Measurements from ENCODE around the gene SPRR2D. TPM values are rescaled to one million over a fixed set of nuclear protein-coding genes. Genes with fewer than 3 reads are reported as not detected.
"Not testable (repeated sequence)": the region's sequence is repeated elsewhere in the genome, so short reads cannot be mapped to it uniquely, and the experiment has no call there.

The SPRR2D gene
- total and polyA plus RNA-seq, 2 donors (not counting 1 experiment from before 2014, with no cell fraction given): not detected

DNA sequence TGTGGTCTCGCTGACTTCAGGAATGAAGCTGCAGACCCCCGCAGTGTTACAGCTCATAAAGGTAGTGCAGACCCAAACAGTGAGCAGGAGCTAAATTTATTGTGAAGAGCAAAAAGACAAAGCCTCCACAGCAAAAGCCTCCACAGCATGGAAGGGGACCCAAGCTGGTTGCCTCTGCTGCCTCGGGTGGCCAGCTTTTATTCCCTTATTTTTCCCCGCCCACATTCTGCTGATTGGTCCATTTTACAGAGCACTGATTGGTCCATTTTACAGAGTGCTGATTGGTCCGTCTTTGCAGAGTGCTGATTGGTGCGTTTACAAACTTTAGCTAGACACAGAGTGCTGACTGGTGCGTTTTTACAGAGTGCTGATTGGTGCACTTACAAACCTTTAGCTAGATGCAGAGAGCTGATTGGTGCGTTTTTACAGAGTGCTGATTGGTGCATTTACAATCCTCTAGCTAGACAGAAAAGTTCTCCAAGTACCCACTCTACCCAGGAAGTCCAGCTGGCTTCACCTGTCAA, 29.6 kb downstream of the SPRR2D start:
- H3K9me3 ChIP-seq (ENCODE audit: control extremely low read depth in 1 of 3, control insufficient read depth in 2 of 3, insufficient read depth in 1 of 3, low read length in 2 of 3); CTCF ChIA-PET; H3K79me2 ChIP-seq (ENCODE audit: control insufficient read depth, insufficient read depth, low read length); H3K4me3 Mint-ChIP-seq; H3K4me1 Mint-ChIP-seq; intact Hi-C loops (cut with micrococcal nuclease); H3K27ac Mint-ChIP-seq; H3K4me2 ChIP-seq (replicated peaks; ENCODE audit: low read depth, low read length, poor library complexity, severe bottlenecking); H3K27ac ChIP-seq (ENCODE audit: low read length in 2 of 2); POLR2A ChIA-PET; H3K9ac ChIP-seq (ENCODE audit: low read length); ATAC-seq (ENCODE audit: low read depth); H3K4me3 ChIP-seq (ENCODE audit: control extremely low read depth in 1 of 5, extremely low read depth in 1 of 5, insufficient read depth in 1 of 5, low read depth in 2 of 5, low read length in 4 of 5); H3K9me3 Mint-ChIP-seq (ENCODE audit: insufficient read depth); H3K36me3 ChIP-seq (replicated peaks in 1 of 2; ENCODE audit: control extremely low read depth in 1 of 2, control insufficient read depth in 1 of 2, extremely low read depth in 1 of 2, insufficient read depth in 2 of 2, low read length in 1 of 2); DNase-seq; H3K4me1 ChIP-seq (ENCODE audit: control insufficient read depth in 2 of 2, insufficient read depth in 2 of 2, low read length in 2 of 2); H2AFZ ChIP-seq (ENCODE audit: insufficient read depth, low read depth, low read length, poor library complexity, severe bottlenecking); H4K20me1 ChIP-seq (ENCODE audit: control insufficient read depth, insufficient read depth, low read length, poor library complexity, severe bottlenecking); H3K27me3 ChIP-seq (replicated peaks in 1 of 4; ENCODE audit: control extremely low read depth in 1 of 4, control insufficient read depth in 3 of 4, insufficient read depth in 4 of 4, low read length in 3 of 4): not testable (repeated sequence)
- peaks cover 10% of the 10 kb centered on the region for H3K27me3 Mint-ChIP-seq
- 93% methylated on average over 6 of the region's 8 CpGs for WGBS (ENCODE audit: insufficient coverage)

DNA sequence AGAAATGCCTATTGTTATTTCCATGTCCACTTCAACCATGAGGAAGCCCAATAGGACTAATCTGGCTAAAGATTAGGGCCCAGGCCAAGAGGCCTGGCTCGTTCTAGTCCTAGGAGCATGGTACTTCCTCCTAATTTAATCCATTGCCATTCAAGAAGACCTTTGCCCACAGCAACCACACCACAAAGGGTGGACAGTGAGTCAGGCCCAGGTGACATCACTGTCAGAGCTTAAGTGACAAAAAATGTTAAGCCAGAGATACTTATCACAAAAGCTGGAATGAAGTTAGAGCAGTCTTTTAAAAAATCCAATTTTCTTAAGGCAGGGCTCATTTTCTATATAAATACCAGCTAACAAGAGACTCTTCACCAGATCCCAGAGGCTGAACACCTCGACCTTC, 39.5 kb downstream of the SPRR2D start, which contains the start of gene SPRR3:
SPRR3 (plus strand) TSS at position 368 of the 400 bp plus-strand sequence. CDS start 1,272 bp downstream, outside the sequence.
- no peak for DNase-seq
- no peaks in the 10 kb centered on the region for H4K20me1 ChIP-seq (ENCODE audit: control insufficient read depth, insufficient read depth, low read length, poor library complexity, severe bottlenecking)
- Mint-ChIP-seq H3K9me3 (ENCODE audit: insufficient read depth) (no peaks in the 10 kb centered on the region), H3K4me1 (no peaks in the 10 kb centered on the region), H3K4me3 (no peak within 1 kb of the TSS), H3K27me3 (peaks cover 28% of the 10 kb centered on the region), H3K27ac (no peak within 1 kb of the TSS)
- ChIA-PET POLR2A (no interaction called here), CTCF (interaction anchor here (0.5 kb wide), 1 partner anchor 89 kb away, joined by 3 read pairs; no protein-coding TSS in a partner anchor)
- no peak within 1 kb of the TSS for H3K9ac ChIP-seq (ENCODE audit: low read length)
- no peaks in the 10 kb centered on the region for H3K4me1 ChIP-seq (ENCODE audit: control insufficient read depth in 2 of 2, insufficient read depth in 2 of 2, low read length in 2 of 2)
- H3K27ac ChIP-seq (ENCODE audit: low read length in 2 of 2): no peak within 1 kb of the TSS
- ATAC-seq (ENCODE audit: low read depth): no peak
- no peaks in the 10 kb centered on the region for H3K36me3 ChIP-seq (replicated peaks in 1 of 2; ENCODE audit: control extremely low read depth in 1 of 2, control insufficient read depth in 1 of 2, extremely low read depth in 1 of 2, insufficient read depth in 2 of 2, low read length in 1 of 2)
- intact Hi-C loops (cut with micrococcal nuclease): no loop called here
- no peak within 1 kb of the TSS for H3K4me3 ChIP-seq (ENCODE audit: control extremely low read depth in 1 of 5, extremely low read depth in 1 of 5, insufficient read depth in 1 of 5, low read depth in 2 of 5, low read length in 4 of 5)
- TF ChIP-seq EZH2 (IDR thresholded peaks at IDR 0.05; ENCODE audit: borderline replicate concordance, insufficient read depth, low read depth, low read length, poor library complexity, severe bottlenecking): no peak
- TF ChIP-seq, protein P1, sequence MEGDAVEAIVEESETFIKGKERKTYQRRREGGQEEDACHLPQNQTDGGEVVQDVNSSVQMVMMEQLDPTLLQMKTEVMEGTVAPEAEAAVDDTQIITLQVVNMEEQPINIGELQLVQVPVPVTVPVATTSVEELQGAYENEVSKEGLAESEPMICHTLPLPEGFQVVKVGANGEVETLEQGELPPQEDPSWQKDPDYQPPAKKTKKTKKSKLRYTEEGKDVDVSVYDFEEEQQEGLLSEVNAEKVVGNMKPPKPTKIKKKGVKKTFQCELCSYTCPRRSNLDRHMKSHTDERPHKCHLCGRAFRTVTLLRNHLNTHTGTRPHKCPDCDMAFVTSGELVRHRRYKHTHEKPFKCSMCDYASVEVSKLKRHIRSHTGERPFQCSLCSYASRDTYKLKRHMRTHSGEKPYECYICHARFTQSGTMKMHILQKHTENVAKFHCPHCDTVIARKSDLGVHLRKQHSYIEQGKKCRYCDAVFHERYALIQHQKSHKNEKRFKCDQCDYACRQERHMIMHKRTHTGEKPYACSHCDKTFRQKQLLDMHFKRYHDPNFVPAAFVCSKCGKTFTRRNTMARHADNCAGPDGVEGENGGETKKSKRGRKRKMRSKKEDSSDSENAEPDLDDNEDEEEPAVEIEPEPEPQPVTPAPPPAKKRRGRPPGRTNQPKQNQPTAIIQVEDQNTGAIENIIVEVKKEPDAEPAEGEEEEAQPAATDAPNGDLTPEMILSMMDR (IDR thresholded peaks at IDR 0.05): no peak
- no CpG with 5 or more reads among the region's 2 CpGs for WGBS (ENCODE audit: insufficient coverage)
- no peaks in the 10 kb centered on the region for H3K9me3 ChIP-seq (ENCODE audit: control extremely low read depth in 1 of 3, control insufficient read depth in 2 of 3, insufficient read depth in 1 of 3, low read length in 2 of 3)
- no peak within 1 kb of the TSS for H2AFZ ChIP-seq (ENCODE audit: insufficient read depth, low read depth, low read length, poor library complexity, severe bottlenecking)
- H3K79me2 ChIP-seq (ENCODE audit: control insufficient read depth, insufficient read depth, low read length): no peaks in the 10 kb centered on the region
- no peak within 1 kb of the TSS for H3K4me2 ChIP-seq (replicated peaks; ENCODE audit: low read depth, low read length, poor library complexity, severe bottlenecking)
- H3K27me3 ChIP-seq (replicated peaks in 1 of 4; ENCODE audit: control extremely low read depth in 1 of 4, control insufficient read depth in 3 of 4, insufficient read depth in 4 of 4, low read length in 3 of 4): peaks cover 0 to 7% (median 0%) of the 10 kb centered on the region in 4 experiments

Measured in B cell (primary cell).